Transverse colon (tissue), 4 donors: Measurements from ENCODE around the gene ACIN1. TPM values are rescaled to one million over a fixed set of nuclear protein-coding genes. Genes with fewer than 3 reads are reported as not detected.
"Not testable (repeated sequence)": the region's sequence is repeated elsewhere in the genome, so short reads cannot be mapped to it uniquely, and the experiment has no call there.

Experiments
- DNase-seq: peaks from one replicate; pipeline ENCODE4 v3.0.0-alpha.2; 2019
- H3K27ac ChIP-seq, 4 donors: fragments of 200-600 bp; sonication (generic); 2 replicates each; pipeline ENCODE4 v1.5.1; 2016 to 2018; ENCODE audit warnings: inconsistent platforms in 4 of 4
- H3K27me3 ChIP-seq: fragments of 200-600 bp; sonication (generic); 2 replicates; pipeline ENCODE4 v1.5.1; 2017; ENCODE audit warnings: inconsistent platforms
- H3K36me3 ChIP-seq, 4 donors: fragments of 200-600 bp; sonication (generic); 2 replicates each; pipeline ENCODE4 v1.5.1; 2017 to 2019; ENCODE audit warnings: inconsistent platforms in 4 of 4
- H3K4me1 ChIP-seq, 4 donors: fragments of 200-600 bp; sonication (generic); 2 replicates each; pipeline ENCODE4 v1.5.1; 2017 to 2020; ENCODE audit warnings: inconsistent platforms in 4 of 4
- H3K4me3 ChIP-seq, 4 donors: fragments of 200-600 bp; sonication (generic); 1 replicate in 1 of 4; 2 replicates in 3 of 4; pipeline versions ENCODE4 v1.5.1 to v1.6.1; 2017 to 2019; ENCODE audit warnings: inconsistent platforms in 4 of 4
- H3K9me3 ChIP-seq, 2 donors: fragments of 200-600 bp; sonication (generic); 2 replicates each; pipeline ENCODE4 v1.5.1; 2017 to 2019; ENCODE audit warnings: inconsistent platforms in 2 of 2
- EP300 ChIP-seq: sonication (generic); formaldehyde crosslinking; IDR thresholded peaks from one replicate; pipeline ENCODE4 v1.6.1; 2017; ENCODE audit warnings: antibody characterized with exemption, low read depth
- POLR2A ChIP-seq: fragments of 450-650 bp; IDR thresholded peaks from one replicate; pipeline ENCODE4 v1.6.1; 2016; ENCODE audit warnings: antibody characterized with exemption, mild to moderate bottlenecking, moderate library complexity
- POLR2AphosphoS5 ChIP-seq, 3 donors: sonication (generic); formaldehyde crosslinking; IDR thresholded peaks; one replicate each; pipeline ENCODE4 v1.6.1; 2016; ENCODE audit warnings: antibody characterized with exemption in 3 of 3
- WGBS, 2 donors: methylation state at CpG; one replicate each; pipeline ENCODE4 v1.1.5; 2018; ENCODE audit warnings: low coverage in 1 of 2; 5-methylcytosine and 5-hydroxymethylcytosine counted together
- in situ Hi-C, 4 donors: fragments of 200-750 bp; cut with MboI; loops; one replicate each; pipeline versions ENCODE4 v1.15.0 to v1.15.1; 2017; ENCODE audit warnings: low sequenced_read_pairs in 3 of 4, low pct_ligation_motif_present in 1 of 4, low pct_unique_long_range_greater_than_20kb in 1 of 4
- intact Hi-C: fragments of 100-400 bp; cut with DNase I; formaldehyde crosslinking; loops from one replicate; pipeline ENCODE4 v1.15.1; 2023; ENCODE audit warnings: low total_unique reads
- total RNA-seq, 4 donors: library from RNA; depleted of rRNA; stranded (reverse); fragments of >200 nt; gene quantifications; one replicate each; pipeline ENCODE4 v1.1.0, GENCODE V29; 2016
- TF ChIP-seq, protein P1 (sequence below), 5 experiments: fragments of 200-600 bp in 3 of 5; fragments of 450-650 bp in 2 of 5; sonication (generic) in 3 of 5; IDR thresholded peaks; 1 replicate in 2 of 5; 2 replicates in 3 of 5; pipeline ENCODE4 v1.5.1; 2016 to 2017; ENCODE audit warnings: antibody characterized with exemption in 5 of 5, inconsistent platforms in 3 of 5, mild to moderate bottlenecking in 2 of 5, moderate library complexity in 1 of 5

The ACIN1 gene
- total RNA-seq, 4 donors from 2014 or later, result 137 to 303 (median 222) TPM

DNA sequence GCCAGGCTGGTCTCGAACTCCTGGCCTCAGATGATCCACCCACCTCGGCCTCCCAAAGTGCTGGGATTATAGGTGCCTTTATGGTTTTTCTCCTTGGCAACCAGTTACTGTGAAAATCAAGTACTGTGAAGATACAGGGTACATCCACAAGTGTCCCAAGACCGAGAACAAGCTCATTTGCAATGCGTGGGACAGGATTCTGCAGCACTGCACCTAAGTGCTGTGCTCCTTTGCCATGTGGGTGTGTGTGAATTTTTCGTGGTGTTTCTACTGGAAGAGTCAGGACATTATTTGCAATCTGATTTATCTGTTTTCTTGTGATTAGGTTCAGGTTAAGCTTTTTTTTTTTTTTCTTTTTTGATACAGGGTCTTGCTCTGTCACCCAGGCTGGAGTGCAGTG is 77.8 kb downstream of the ACIN1 start:
- intact Hi-C loops (no loop called here), in situ Hi-C loops (no loop called here)
- WGBS, 2 donors, result 67 to 87% methylated on average over 2 to 5 of the region's 5 CpGs
- TF ChIP-seq POLR2AphosphoS5 (IDR thresholded peaks at IDR 0.05) (no peak), POLR2A (no peak), EP300 (no peak)
- TF ChIP-seq, protein P1, sequence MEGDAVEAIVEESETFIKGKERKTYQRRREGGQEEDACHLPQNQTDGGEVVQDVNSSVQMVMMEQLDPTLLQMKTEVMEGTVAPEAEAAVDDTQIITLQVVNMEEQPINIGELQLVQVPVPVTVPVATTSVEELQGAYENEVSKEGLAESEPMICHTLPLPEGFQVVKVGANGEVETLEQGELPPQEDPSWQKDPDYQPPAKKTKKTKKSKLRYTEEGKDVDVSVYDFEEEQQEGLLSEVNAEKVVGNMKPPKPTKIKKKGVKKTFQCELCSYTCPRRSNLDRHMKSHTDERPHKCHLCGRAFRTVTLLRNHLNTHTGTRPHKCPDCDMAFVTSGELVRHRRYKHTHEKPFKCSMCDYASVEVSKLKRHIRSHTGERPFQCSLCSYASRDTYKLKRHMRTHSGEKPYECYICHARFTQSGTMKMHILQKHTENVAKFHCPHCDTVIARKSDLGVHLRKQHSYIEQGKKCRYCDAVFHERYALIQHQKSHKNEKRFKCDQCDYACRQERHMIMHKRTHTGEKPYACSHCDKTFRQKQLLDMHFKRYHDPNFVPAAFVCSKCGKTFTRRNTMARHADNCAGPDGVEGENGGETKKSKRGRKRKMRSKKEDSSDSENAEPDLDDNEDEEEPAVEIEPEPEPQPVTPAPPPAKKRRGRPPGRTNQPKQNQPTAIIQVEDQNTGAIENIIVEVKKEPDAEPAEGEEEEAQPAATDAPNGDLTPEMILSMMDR (IDR thresholded peaks at IDR 0.05), result no peak
- Histone ChIP-seq H3K4me1 (no peaks in the 10 kb centered on the region), H3K27me3 (no peaks in the 10 kb centered on the region), H3K9me3 (no peaks in the 10 kb centered on the region), H3K27ac (no peak overlapping the region), H3K36me3 (no peaks in the 10 kb centered on the region), H3K4me3 (no peak overlapping the region)
- DNase-seq, result no peak

DNA sequence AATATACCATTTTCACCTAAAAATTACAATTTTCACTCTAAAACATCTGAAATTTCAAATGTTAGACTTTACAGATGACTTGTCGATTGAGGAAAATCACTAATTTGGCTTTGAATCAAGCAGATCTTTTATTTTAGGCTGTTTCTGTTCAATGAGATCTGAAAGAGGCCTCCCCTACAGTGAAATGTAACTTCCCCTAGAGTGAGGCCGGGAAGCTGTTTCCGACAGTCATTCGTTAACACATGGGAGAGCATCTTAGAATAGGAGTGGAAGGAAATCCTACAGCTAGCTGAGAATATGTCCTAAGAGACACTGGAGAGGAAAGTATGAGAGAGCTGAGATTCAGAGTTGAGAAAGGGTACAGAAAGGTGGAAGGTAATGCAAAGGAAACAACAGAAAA is 79.3 kb downstream of the ACIN1 start:
- TF ChIP-seq POLR2A (no peak), POLR2AphosphoS5 (IDR thresholded peaks at IDR 0.05) (no peak), EP300 (no peak)
- TF ChIP-seq, protein P1 (IDR thresholded peaks at IDR 0.05), result no peak
- in situ Hi-C loops, result no loop called here
- intact Hi-C loops, result no loop called here
- no peaks in the 10 kb centered on the region for H3K9me3 ChIP-seq
- no peaks in the 10 kb centered on the region for H3K36me3 ChIP-seq
- DNase-seq, result no peak
- H3K27ac ChIP-seq, result no peak overlapping the region
- 70 to 92% methylated on average over 3 to 4 of the region's 4 CpGs for WGBS, 2 donors
- H3K27me3 ChIP-seq, result no peaks in the 10 kb centered on the region
- no peaks in the 10 kb centered on the region for H3K4me1 ChIP-seq
- no peak overlapping the region for H3K4me3 ChIP-seq

DNA sequence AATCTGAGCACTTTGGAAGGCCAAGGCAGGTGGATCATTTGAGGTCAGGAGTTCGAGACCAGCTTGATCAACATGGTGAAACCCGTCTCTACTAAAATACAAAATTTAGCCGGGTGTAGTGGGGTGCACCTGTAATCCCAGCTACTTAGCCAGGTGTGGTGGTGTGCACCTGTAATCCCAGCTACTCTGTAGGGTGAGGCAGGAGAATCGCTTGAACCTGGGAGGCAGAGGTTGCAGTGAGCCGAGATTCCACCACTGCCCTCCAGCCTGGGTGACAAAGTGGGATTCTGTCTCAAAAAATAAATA is 81.2 kb downstream of the ACIN1 start:
- H3K27ac ChIP-seq, H3K4me3 ChIP-seq, H3K9me3 ChIP-seq, intact Hi-C loops, in situ Hi-C loops, H3K36me3 ChIP-seq, H3K27me3 ChIP-seq, DNase-seq: not testable (repeated sequence)
- 93% methylated on average over 5 of the region's 5 CpGs for WGBS, 2 donors
- H3K4me1 ChIP-seq, result peaks cover 0 to 11% (median 4%) of the 10 kb centered on the region in 4 donors

DNA sequence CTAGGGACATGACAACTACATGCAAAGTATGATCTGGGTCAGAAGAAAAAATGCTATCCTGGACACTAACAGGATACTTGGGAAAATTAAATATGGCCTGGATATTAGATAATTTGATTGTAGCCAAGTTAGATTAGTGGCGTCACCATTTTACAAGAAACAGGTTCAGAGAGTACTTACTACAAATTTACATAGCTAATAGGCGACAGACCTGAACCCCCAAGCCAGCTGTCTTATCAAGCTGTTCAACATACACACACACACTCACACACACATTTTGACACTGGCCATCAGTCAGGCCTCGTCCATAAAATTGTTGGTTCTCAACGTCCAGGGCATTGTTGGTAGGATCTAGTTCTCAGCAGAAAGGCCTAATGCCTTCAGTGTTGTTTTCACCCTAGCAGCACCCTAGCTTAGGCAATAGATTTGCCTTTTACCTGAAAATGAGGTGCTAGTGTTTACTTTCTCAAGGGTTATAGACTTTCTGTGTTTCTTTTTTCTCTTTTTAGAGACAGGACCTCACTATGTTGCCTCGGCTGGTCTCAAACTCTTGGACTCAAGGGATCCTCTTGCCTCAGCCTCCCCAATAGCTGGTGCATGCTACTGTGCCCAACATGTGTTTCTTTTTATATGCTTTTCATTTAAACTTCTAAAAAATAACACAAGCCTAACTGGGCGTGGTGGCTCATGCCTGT is 81.7 kb downstream of the ACIN1 start:
- no peak overlapping the region for H3K27ac ChIP-seq
- H3K27me3 ChIP-seq, result no peaks in the 10 kb centered on the region
- intact Hi-C loops, result no loop called here
- peaks cover 0 to 15% (median 4%) of the 10 kb centered on the region in 4 donors for H3K4me1 ChIP-seq
- H3K4me3 ChIP-seq, result no peak overlapping the region
- no peaks in the 10 kb centered on the region for H3K36me3 ChIP-seq
- TF ChIP-seq, protein P1 (IDR thresholded peaks at IDR 0.05), result no peak
- TF ChIP-seq EP300, result no peak
- no peak for TF ChIP-seq POLR2AphosphoS5 (IDR thresholded peaks at IDR 0.05)
- no peak for TF ChIP-seq POLR2A
- DNase-seq, result no peak
- in situ Hi-C loops, result no loop called here
- 81 to 94% methylated on average over 3 to 6 of the region's 6 CpGs for WGBS, 2 donors
- H3K9me3 ChIP-seq, result no peaks in the 10 kb centered on the region
